ENCODE results near the gene STEAP3.

STEAP3 gene

GRCh38 chr2:119228136-119228535 lies 4.5 kb downstream of the STEAP3 start:
- DNase-seq: no peak

DNA sequence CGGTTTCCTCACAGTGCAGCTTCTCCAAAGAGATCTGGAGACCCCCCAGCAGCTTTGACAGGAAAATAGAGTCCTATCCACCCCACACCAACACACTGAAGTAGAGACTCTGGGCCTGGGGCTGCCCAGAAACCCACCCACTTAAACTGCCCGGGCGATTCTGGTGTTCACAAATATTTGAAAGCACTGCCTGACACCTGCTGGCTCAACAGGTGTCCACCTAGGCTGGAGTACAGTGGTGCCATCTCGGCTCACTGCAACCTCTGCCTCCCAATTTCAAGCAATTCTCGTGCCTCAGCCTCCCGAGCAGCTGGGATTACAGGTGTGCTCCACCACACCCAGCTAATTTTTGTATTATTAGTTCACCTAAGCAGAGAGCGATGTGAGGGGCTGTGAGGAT lies 5.3 kb downstream of the STEAP3 start:
- DNase-seq: no peak

GRCh38 chr2:119229716-119230115 lies 6.1 kb downstream of the STEAP3 start:
- DNase-seq: no peak

DNA sequence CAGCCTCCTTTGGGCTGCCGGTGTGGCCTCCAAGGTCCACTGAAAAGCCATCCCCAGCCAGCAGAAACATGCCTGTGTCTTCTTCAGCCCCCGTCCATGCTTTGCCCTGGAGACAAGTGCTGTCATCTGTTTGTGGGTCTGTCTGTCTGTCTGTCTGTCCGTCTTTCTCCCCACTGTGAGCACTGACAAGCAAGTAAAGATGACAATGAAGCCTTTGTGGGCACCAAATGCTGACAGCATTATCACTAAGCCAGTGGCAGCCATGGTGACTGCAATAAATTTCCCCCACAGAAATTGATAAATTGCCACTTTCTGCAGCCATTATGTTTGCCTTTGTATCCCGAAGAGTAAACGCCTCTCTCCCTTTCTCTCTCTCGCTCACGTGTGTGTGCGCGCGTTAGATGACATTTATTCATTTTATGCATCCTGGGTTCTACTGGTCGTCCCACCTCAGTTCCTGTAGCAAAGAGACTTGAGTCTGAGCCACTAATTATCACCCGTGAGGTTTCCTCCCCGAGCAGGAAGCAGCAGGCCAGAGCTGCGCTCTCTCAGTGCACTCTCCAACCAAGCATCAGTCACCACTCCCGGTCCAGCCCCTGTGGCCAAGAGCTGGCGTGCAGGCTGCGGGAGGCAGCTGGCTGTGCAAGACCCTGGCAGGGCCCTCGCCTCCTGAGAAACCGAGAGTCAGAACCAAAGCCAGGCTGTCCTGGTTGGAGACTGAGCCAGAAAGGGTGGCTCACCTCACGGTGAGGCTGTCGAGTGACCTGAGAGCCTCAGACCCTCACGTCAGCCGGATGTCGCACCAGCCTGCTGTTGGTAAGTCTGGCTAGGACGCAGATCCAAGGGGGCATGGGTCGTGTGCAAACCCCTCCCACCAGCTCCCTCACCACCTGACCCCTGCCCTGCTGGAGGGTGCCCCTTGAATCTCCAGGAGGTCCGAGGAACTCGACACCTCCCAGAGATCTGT lies 6.9 kb downstream of the STEAP3 start:
- no peak for DNase-seq

DNA sequence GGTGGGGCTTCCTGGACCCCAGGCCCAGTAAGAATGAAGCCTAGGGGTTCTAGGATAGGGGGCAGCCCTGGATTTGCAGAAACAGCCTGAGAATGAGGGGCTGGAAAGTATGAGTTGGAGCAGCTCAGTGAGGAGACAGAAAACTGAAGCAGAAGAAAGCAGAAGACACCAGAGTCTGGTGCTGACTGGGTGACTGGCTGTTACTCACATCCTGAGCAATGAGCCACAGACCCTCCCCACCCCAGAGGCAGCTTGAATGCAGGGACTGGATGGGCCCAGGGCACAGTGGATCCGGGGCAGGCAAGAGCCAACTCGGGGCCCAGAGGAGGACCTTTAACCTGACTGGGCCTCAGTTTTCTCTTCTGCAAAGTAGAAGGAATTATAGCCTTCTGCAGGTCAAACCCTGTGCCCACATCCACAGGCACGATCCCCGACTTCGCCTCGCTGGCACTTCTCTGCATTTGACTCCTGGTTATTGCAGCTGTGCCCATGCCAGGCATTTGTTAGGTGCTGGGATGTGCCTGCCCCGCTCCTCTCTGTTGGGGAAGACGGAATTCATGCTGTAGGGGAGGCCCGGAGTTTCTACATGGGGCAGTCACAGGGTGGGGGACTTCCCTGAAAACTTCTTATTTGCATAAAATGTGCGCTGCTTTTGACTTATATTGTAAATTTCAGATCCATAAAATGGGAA lies 8.5 kb downstream of the STEAP3 start:
- DNase-seq: no peak

- no peak for DNase-seq
These were observed 9.0 kb downstream of the STEAP3 start for GRCh38 chr2:119232666-119232993.

- no peak for DNase-seq
These were observed 9.8 kb downstream of the STEAP3 start for GRCh38 chr2:119233326-119234020.

DNA sequence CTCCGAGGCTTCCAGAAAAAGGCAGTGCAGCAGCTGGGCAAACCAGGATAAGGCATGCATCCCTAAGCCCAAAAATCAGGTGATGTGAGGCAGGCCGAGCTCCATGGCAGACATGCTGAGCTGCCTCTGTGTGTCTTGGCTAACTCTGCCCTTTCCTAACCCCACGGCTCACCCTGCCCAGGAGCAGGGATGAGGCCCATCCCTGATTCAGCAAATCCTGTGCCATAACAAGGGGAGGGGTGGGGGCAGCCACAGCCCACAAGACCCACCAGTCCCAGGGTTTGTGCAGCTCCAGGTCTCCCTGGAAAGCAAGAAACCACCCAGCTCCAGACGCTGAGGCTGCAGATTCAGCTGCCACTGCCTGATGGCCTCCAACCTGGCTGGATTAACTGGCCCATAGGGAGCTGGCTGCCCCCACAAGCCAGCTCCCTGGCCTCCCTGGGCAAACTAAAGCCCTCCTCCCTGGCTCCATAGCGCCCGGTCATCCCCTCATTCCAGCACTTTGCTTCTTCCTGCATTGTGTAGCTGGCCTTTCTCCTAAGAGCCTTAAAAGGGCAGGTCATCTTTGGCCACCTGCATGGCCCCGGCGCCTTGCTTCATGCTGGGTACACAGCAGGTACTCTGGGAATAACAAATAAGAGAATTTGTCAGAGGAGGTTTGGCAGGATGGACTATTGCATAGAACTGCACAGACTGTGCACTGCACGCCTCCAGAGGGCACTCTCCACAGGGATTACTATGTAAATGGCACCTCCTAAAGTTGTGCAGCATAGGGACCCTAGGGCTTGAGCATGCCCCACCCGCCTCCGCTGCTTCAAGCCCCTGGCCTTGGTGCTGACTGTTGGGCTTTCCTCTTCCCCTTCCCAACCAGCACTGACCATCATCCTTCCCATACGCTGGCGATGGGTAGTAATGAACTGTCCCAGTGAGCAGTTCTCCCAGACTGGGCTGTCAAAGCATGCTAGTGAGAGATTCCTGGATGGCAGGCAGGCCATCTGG lies 10.7 kb downstream of the STEAP3 start:
- DNase-seq: no peak

- DNase-seq: no peak
These were observed 13.2 kb downstream of the STEAP3 start for GRCh38 chr2:119236796-119237195.

GRCh38 chr2:119240311-119241204 lies 16.9 kb downstream of the STEAP3 start:
- peak; percentile 75 for DNase-seq

DNA sequence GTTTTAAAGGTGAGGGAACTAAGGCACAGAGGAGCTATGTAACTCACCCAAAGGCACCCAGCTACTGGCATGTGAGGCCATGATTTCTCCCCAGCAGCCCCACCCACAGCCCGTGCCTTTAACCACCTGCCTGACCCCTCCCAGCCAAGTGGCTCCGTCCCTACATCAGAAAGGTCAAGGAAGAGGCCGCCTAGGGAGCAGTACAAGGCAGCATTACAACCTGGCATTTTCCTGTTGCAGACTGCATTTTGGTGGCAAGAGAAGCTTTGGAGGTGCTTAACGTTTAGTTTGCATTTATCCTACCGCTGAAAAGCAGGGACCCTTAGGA lies 17.5 kb downstream of the STEAP3 start:
- DNase-seq: no peak

- DNase-seq: no peak
These were observed 18.9 kb downstream of the STEAP3 start for GRCh38 chr2:119242276-119243119.

- DNase-seq: no peak
These were observed 20.0 kb downstream of the STEAP3 start for GRCh38 chr2:119243621-119244020.

DNA sequence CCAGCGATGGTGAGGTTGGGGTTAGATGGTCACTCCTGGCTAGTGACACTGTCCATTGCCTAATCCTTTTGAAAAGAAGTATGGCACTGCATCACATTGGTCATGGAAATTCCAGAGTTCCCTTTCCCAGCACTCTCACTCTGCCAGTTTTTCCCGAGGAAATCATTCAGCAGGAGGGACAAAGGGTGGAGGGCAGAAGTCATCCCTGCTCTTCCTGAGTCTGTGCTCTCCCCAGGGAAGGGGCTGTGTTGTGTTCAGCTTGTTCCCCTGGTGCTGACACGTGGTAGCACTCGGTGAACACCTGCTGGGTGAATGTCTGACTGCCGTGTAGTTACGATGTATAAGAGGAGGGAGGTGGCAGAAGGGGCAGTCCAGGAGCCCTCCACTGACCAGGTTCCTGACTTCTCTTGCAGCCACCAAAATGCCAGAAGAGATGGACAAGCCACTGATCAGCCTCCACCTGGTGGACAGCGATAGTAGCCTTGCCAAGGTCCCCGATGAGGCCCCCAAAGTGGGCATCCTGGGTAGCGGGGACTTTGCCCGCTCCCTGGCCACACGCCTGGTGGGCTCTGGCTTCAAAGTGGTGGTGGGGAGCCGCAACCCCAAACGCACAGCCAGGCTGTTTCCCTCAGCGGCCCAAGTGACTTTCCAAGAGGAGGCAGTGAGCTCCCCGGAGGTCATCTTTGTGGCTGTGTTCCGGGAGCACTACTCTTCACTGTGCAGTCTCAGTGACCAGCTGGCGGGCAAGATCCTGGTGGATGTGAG lies 21.6 kb downstream of the STEAP3 start:
- DNase-seq: no peak

DNA sequence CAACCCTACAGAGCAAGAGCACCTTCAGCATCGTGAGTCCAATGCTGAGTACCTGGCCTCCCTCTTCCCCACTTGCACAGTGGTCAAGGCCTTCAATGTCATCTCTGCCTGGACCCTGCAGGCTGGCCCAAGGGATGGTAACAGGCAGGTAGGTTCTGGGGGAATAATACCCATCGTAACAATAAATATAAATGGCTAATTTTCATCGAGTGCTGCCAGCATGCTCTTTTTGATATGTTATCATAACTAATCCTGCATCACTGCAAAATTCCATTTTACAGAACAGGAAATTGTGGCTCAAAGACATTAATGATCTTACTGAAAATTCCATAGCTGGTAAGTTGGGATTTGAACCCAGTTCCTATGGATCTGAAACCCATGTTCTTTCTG lies 22.2 kb downstream of the STEAP3 start:
- DNase-seq: no peak

- DNase-seq: no peak
These were observed 23.5 kb downstream of the STEAP3 start for GRCh38 chr2:119246884-119247843.

DNA sequence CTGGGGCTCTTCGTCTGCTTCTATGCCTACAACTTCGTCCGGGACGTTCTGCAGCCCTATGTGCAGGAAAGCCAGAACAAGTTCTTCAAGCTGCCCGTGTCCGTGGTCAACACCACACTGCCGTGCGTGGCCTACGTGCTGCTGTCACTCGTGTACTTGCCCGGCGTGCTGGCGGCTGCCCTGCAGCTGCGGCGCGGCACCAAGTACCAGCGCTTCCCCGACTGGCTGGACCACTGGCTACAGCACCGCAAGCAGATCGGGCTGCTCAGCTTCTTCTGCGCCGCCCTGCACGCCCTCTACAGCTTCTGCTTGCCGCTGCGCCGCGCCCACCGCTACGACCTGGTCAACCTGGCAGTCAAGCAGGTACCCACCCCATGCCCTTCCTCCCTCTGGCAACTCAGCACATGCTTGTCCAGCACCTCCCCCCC lies 24.2 kb downstream of the STEAP3 start:
- DNase-seq: no peak

DNA sequence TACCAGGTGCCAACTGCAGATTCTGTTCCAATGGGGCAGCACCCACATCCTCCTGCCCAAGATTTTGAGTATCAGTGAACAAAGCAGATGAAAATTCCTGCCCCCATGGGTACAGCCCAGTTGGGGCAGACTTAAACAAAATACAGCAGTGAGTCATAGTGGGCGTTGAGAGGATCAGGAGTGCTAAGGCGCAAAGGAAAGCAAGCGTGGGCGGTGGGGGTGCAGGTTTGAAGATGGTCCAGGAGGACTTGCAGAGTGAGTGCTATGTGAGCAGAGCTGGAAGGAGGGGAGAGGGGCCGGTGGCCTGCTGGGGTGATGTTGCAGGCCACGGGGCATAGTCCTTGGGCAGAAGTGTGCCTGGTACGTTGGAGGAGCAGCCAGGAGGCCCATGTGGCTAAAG lies 24.7 kb downstream of the STEAP3 start:
- no peak for DNase-seq

All from NCI-H2107 (cell line).